Ectodermal cell (in vitro differentiated cells): ENCODE data around the gene GALNT7.

Experiments used
- H3K27ac ChIP-seq: 2 replicates; pipeline ENCODE4 v1.7.0; 2013; ENCODE audit warnings: mild to moderate bottlenecking, low read depth, low read length; ENCODE audit not compliant: insufficient read depth, poor library complexity, severe bottlenecking
- H3K27me3 ChIP-seq: 2 replicates; pipeline ENCODE4 v1.7.0; 2013; ENCODE audit warnings: mild to moderate bottlenecking, low read length; ENCODE audit not compliant: insufficient read depth, control insufficient read depth, poor library complexity, severe bottlenecking
- H3K36me3 ChIP-seq: one replicate; pipeline ENCODE4 v1.7.0; 2013; ENCODE audit warnings: low read length; ENCODE audit not compliant: control insufficient read depth, insufficient read depth
- H3K4me1 ChIP-seq: one replicate; pipeline ENCODE4 v1.7.0; 2013; ENCODE audit warnings: low read length; ENCODE audit not compliant: control insufficient read depth, insufficient read depth
- H3K4me3 ChIP-seq: 2 replicates; pipeline ENCODE4 v1.7.0; 2013; ENCODE audit warnings: low read depth, low read length, control low read depth; ENCODE audit not compliant: insufficient read depth
- H3K9me3 ChIP-seq: 2 replicates; pipeline ENCODE4 v1.7.0; 2013; ENCODE audit warnings: mild to moderate bottlenecking, low read length, moderate library complexity; ENCODE audit not compliant: control insufficient read depth
- WGBS, 2 experiments: methylation state at CpG; one replicate each; pipeline ENCODE4 v1.1.7; 2013; ENCODE audit warnings: missing lambda C conversion rate in 2 of 2; 5-methylcytosine and 5-hydroxymethylcytosine counted together

The GALNT7 gene

DNA sequence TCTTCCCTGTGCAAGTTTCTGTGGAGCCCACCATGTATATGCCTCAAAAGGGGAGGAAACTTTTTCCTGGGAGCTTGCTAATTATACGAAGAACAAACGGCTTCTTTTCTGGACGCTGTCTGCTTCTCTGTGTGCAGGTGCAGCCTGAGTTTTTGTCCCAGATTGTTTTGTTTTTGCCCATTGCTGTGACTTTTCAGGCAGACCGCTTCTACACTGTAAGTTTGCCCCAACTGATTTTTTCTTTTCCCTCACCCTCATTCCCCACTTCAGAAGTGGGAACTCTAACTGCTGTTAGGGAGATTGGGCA is 113.6 kb downstream of the GALNT7 start:
- Histone ChIP-seq H3K9me3 (no peaks in the 10 kb centered on the region), H3K27me3 (no peaks in the 10 kb centered on the region), H3K4me1 (no peaks in the 10 kb centered on the region), H3K4me3 (no peak overlapping the region), H3K36me3 (no peaks in the 10 kb centered on the region), H3K27ac (no peak overlapping the region)
- 93 to 94% methylated on average over 4 of the region's 4 CpGs for WGBS, 2 experiments

DNA sequence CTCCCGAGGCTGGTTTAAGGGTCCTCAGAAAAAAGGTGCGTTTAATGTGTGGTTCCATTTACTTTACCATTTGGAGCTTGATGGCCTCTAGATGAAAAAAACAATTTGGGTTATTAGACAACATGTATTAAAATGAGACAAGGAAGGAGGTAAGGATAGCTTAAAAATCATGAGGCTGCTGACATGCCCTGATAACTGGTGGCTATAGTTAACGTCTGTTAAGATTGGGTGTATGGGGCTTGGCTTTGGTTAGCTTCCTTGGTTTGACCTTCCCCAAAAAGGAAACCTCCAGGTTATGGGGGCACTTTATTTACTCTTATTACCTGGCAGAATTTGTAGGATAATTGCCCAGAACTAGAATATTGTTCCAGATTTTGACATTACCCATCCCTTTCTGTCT is 114.0 kb downstream of the GALNT7 start:
- Histone ChIP-seq H3K27ac (no peak overlapping the region), H3K27me3 (no peaks in the 10 kb centered on the region), H3K9me3 (no peaks in the 10 kb centered on the region), H3K4me1 (no peaks in the 10 kb centered on the region), H3K36me3 (no peaks in the 10 kb centered on the region), H3K4me3 (no peak overlapping the region)
- WGBS, 2 experiments, result 94 to 95% methylated on average over 3 of the region's 3 CpGs

GRCh38 chr4:173284463-173284862 is 115.9 kb downstream of the GALNT7 start:
- Histone ChIP-seq H3K4me3 (no peak overlapping the region), H3K36me3 (no peaks in the 10 kb centered on the region), H3K9me3 (no peaks in the 10 kb centered on the region), H3K27me3 (no peaks in the 10 kb centered on the region), H3K4me1 (no peaks in the 10 kb centered on the region), H3K27ac (no peak overlapping the region)

DNA sequence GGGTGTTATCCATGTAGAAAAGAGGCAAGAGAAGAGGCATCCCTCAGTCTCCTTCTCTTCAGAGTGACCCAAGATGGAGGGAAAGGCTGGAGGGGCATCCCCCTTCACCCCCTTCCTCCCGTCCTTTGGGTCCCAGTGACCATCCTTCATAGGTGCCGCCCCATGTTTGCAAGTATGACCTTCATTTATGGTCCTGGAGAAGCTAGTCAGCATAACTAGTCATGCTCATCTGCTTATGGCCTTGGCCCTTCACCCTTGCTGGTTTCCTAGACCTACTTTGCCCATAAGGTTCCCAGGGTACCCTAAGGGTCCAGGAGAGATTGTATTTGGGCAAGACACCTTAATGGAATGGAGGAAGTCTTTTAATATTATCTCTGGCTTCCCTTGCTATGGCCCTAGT is 118.9 kb downstream of the GALNT7 start:
- 65 to 67% methylated on average over 2 of the region's 2 CpGs for WGBS, 2 experiments
- H3K27ac ChIP-seq, result no peak overlapping the region
- H3K4me1 ChIP-seq, result no peaks in the 10 kb centered on the region
- no peaks in the 10 kb centered on the region for H3K27me3 ChIP-seq
- no peak overlapping the region for H3K4me3 ChIP-seq
- no peaks in the 10 kb centered on the region for H3K9me3 ChIP-seq
- no peaks in the 10 kb centered on the region for H3K36me3 ChIP-seq

GRCh38 chr4:173288296-173288695 is 119.7 kb downstream of the GALNT7 start:
- H3K4me3 ChIP-seq, result no peak overlapping the region
- H3K36me3 ChIP-seq, result no peaks in the 10 kb centered on the region
- H3K9me3 ChIP-seq, result no peaks in the 10 kb centered on the region
- H3K4me1 ChIP-seq, result no peaks in the 10 kb centered on the region
- no peak overlapping the region for H3K27ac ChIP-seq
- 78 to 89% methylated on average over 3 to 4 of the region's 4 CpGs for WGBS, 2 experiments
- H3K27me3 ChIP-seq, result no peaks in the 10 kb centered on the region

GRCh38 chr4:173288698-173289352 is 120.2 kb downstream of the GALNT7 start:
- Histone ChIP-seq H3K27ac (no peak overlapping the region), H3K9me3 (no peaks in the 10 kb centered on the region), H3K36me3 (no peaks in the 10 kb centered on the region), H3K4me3 (no peak overlapping the region), H3K4me1 (no peaks in the 10 kb centered on the region), H3K27me3 (no peaks in the 10 kb centered on the region)
- WGBS, 2 experiments, result 95 to 98% methylated on average over 3 of the region's 3 CpGs

DNA sequence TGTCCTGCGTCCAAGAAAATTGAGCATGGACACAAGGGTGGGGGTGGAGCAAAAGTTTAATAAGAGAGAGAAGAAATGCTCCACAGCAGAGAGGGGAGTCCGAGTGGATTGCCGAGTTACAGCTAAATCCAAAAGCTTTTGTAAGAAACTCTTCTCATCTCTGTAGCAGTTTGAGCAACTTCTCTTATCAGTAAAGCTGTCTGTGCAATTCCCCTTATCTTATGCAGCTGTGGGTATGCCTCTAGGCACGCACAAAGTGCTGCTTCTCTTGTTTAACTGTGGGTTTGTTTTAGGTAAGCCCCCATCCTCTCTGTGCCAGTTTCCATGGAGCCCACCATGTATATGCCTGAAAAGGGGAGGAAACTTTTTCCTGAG is 120.7 kb downstream of the GALNT7 start:
- Histone ChIP-seq H3K4me3 (no peak overlapping the region), H3K36me3 (no peaks in the 10 kb centered on the region), H3K27me3 (no peaks in the 10 kb centered on the region), H3K4me1 (no peaks in the 10 kb centered on the region), H3K27ac (no peak overlapping the region), H3K9me3 (no peaks in the 10 kb centered on the region)
- WGBS, 2 experiments, result 86 to 95% methylated on average over 4 of the region's 4 CpGs

DNA sequence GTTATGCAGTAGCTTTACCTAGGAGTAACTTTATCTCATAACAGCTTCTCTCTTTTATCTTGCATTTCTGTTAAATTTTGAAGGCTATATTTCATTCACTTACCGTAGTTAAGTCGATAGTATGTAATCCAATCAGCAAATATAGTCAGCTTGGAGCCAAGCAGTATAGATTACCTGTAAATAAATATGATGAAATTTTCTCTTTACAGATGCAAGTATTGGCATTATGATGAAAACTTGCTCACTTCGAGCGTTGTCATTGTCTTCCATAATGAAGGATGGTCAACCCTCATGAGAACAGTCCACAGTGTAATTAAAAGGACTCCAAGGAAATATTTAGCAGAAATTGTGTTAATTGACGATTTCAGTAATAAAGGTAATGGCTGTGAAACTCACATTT is 123.3 kb downstream of the GALNT7 start:
- Histone ChIP-seq H3K27ac (no peak overlapping the region), H3K4me3 (no peak overlapping the region), H3K36me3 (no peaks in the 10 kb centered on the region), H3K9me3 (no peaks in the 10 kb centered on the region), H3K4me1 (no peaks in the 10 kb centered on the region), H3K27me3 (no peaks in the 10 kb centered on the region)
- WGBS, 2 experiments, result 97 to 98% methylated on average over 3 to 5 of the region's 5 CpGs

DNA sequence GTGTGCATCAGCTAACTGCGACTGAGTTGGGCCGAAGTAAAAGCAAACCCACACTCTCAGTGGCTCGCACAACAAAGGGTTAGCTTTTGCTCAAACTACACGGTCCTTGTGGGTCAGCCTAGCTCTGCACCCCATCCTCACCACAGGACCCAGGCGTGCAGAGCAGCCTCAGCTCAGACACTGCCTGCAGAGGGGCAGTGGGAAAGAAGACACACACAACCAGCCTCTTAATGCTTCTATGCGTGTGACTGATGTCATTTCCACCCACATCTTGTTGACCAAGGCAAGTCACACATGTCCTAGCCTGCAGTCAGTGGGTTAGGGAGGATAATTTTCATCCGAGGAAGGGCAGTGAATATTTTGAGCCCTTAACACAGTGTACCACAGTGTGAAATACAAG is 125.1 kb downstream of the GALNT7 start:
- no peak overlapping the region for H3K27ac ChIP-seq
- no peaks in the 10 kb centered on the region for H3K9me3 ChIP-seq
- H3K27me3 ChIP-seq, result no peaks in the 10 kb centered on the region
- H3K4me1 ChIP-seq, result no peaks in the 10 kb centered on the region
- no peaks in the 10 kb centered on the region for H3K36me3 ChIP-seq
- 83 to 89% methylated on average over 7 of the region's 7 CpGs for WGBS, 2 experiments
- H3K4me3 ChIP-seq, result no peak overlapping the region

DNA sequence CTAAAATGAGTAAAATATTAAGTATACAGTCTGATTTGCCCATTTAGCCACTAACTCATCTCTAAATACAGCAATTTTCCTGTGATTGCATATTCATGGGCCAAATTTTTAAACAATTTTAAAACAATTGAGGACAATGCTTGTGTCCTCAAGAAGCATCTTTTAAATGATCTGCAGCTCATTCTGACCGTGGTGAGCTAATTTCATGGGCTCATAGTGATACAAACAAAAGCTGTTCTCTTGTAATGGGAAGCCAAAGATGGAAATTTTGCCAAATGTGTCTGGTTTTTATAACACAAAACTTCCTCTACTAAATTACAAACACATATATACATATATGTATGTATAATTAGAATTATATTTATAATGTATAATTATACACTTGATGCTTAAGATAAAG is 125.8 kb downstream of the GALNT7 start:
- Histone ChIP-seq H3K4me3 (no peak overlapping the region), H3K4me1 (no peaks in the 10 kb centered on the region), H3K27me3 (no peaks in the 10 kb centered on the region), H3K27ac (no peak overlapping the region), H3K36me3 (no peaks in the 10 kb centered on the region), H3K9me3 (no peaks in the 10 kb centered on the region)
- whole genome bisulfite sequencing, 2 experiments, result 89 to 100% methylated on average over 1 of the region's 1 CpG
